Hypothalamus (tissue), 51 donors: Measurements from ENCODE around the gene ZMIZ2.
"Not testable (repeated sequence)": the region's sequence is repeated elsewhere in the genome, so short reads cannot be mapped to it uniquely, and the experiment has no call there.

Experiments
- DNase-seq, 51 donors: peaks; one replicate each; lab custom pipeline; 2025; lab: John Stamatoyannopoulos, UW

Gene ZMIZ2

GRCh38 chr7:44797329-44798258, 48.9 kb downstream of the ZMIZ2 start:
- peak in 49 of 51 donors; percentile 25 to 90 (median 79) for DNase-seq

GRCh38 chr7:44798649-44799305, 50.1 kb downstream of the ZMIZ2 start:
- DNase-seq: no peak

DNA sequence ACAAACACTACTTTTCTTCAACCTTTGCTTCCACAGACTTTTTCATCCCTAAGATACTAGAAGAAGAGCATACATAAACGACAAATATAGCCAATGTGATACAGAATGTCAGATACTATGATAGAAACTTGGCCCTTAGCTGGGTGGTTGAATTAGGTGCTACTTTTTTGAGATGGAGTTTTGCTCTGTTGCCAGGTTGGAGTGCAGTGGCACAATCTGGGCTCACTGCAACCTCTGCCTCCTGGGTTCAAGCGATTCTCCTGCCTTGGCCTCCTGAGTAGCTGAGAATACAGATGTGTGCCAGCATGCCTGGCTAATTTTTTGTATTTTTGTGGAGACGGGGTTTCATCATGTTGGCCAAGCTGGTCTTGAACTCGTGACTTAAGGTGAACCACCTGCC, 51.3 kb downstream of the ZMIZ2 start:
- no peak for DNase-seq

GRCh38 chr7:44801890-44802289, 53.2 kb downstream of the ZMIZ2 start:
- DNase-seq: no peak

DNA sequence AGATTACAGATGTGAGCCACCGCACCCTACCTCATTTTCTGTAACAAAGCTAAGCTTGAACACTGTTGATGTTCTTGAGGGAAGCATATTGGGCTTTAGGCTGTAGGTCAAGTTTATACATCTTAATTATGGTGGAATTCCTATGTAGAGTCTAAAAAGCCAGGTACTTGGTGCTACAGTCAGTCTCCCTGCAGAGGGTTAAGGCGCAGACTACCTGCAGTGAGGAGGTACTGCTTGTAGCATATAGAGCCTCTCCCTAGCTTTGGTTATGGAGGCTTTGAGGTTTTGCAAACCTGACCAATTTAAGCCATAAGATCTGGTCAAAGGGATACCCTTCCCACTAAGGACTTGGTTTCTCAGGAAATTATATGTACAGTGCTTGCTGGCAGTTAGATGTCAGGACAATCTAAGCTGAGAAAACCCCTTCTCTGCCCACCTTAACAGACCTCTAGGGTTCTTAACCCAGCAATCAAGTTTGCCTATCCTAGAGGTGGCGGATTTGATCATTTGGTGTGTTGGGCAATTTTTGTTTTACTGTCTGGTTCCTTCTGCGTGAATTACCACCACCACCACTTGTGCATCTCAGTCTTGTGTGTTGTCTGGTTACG, 53.9 kb downstream of the ZMIZ2 start:
- no peak for DNase-seq

- DNase-seq: not testable (repeated sequence)
Observed at GRCh38 chr7:44803828-44804519, 55.3 kb downstream of the ZMIZ2 start.

DNA sequence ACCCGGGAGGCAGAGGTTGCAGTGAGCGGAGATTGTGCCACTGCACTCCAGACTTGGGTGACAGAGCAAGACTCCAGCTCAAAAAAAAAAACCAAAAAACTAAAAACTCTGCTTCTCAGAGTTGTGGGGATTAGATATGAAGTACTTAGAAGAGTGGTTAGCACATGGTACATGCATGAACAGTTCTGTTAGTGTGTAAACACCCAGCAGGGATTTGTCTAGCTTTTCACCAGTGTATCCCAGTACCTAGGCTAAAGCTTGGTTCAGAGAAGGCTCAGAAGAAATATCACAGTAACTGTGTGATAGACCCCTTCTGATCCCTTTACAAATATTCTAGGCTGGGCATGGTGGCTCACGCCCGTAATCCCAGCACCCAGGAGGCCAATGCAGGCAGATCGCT, 57.3 kb downstream of the ZMIZ2 start:
- DNase-seq: no peak

- no peak for DNase-seq
Observed at GRCh38 chr7:44808914-44809393, 60.3 kb downstream of the ZMIZ2 start.

DNA sequence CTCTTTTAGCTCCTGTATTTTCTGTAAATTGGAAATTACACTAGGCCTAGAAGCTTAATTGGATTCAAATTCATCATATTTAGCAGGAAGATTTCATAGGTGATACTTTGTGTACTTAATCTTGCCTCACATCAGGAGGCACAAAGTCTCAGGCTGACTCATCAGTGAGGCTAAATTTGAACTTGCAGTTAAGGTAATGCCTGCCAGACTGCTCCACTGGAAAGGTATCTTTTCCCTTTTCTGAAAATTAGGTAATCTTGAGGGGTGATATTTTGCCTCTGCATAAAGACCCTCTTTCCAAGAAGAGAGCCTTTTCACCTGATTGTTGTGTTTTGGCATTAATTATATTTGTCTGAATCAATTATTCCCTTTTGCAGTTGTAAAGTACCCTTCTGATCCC, 62.4 kb downstream of the ZMIZ2 start:
- DNase-seq: no peak

DNA sequence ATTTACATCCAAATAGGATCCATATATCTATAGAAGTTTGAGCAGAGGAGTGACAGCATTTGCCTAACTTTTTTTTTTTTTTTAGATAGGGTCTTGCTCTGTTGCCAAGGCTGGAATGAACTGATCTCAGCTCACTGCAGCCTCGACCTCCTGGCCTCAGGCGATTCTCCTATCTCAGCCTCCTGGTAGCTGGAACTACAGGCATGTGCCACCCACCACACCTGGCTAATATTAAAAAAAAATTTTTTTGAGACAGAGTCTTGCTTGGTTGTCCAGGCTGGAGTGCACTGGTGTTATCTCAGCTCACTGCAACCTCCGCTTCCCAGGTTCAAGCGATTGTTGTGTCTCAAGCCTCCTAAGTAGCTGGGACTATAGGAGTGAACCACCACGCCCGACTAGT, 62.9 kb downstream of the ZMIZ2 start:
- no peak for DNase-seq

DNA sequence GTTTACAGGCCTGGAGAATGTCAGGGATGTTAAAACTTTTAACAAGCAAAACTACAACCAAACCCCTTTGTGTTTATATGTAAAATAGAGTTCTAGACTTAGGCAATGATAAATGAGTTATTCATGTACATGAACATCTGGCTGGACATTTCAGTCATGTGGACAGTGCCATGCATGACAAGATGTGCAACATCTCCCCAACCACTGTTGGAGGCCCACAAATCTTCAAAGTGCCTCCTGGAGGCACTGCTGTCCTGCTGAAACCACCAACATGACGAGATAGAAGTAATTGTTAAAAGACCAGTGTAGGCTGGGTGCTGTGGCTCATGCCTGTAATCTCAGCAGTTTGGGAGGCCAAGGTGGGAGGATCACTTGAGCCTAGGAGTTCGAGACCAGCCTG, 66.3 kb downstream of the ZMIZ2 start:
- no peak for DNase-seq

DNA sequence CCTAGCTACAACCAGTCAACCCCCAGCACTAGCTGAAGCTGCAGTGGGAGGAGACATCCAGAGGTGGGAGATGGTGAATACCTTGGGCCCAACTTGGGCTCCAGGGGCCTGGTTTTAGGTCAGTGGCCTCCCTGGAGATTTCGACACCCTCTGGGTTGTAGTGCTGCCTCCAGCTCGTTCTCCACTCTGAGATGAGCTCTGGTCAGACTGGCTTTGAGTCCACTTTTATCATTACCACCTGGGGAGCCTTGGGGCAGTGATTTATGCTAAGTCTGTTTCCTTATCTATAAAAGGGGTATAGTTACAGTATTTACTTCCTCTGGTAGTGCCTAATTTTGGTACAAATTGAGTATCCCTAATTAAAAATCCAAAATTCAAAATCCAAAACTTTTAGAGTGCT, 70.6 kb downstream of the ZMIZ2 start:
- no peak for DNase-seq
